ENCODE results near the gene VANGL1. TPM values are rescaled to one million over a fixed set of nuclear protein-coding genes. Genes with fewer than 3 reads are reported as not detected.

VANGL1 gene
- total and polyA plus RNA-seq, 8 donors = 12.7 to 18.9 (median 14.9) TPM

- H3K4me3 ChIP-seq = no peak overlapping the region
- peaks cover 0 to 4% of the 10 kb centered on the region in 2 donors for H3K4me1 ChIP-seq
- no peak overlapping the region for H3K27ac ChIP-seq
- no peaks in the 10 kb centered on the region for H3K27me3 ChIP-seq
- ATAC-seq (no peak), DNase-seq (no peak)
- intact Hi-C loops (cut with DNase I) = no loop called here
- H3K9me3 ChIP-seq = no peaks in the 10 kb centered on the region
- TF ChIP-seq, protein P1, sequence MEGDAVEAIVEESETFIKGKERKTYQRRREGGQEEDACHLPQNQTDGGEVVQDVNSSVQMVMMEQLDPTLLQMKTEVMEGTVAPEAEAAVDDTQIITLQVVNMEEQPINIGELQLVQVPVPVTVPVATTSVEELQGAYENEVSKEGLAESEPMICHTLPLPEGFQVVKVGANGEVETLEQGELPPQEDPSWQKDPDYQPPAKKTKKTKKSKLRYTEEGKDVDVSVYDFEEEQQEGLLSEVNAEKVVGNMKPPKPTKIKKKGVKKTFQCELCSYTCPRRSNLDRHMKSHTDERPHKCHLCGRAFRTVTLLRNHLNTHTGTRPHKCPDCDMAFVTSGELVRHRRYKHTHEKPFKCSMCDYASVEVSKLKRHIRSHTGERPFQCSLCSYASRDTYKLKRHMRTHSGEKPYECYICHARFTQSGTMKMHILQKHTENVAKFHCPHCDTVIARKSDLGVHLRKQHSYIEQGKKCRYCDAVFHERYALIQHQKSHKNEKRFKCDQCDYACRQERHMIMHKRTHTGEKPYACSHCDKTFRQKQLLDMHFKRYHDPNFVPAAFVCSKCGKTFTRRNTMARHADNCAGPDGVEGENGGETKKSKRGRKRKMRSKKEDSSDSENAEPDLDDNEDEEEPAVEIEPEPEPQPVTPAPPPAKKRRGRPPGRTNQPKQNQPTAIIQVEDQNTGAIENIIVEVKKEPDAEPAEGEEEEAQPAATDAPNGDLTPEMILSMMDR (IDR thresholded peaks at IDR 0.05) = no peak
- peaks cover 0 to 29% of the 10 kb centered on the region in 2 donors for H3K36me3 ChIP-seq
Observed at GRCh38 chr1:115682792-115683191, 41.0 kb downstream of the VANGL1 start.

GRCh38 chr1:115685029-115685705 is 43.4 kb downstream of the VANGL1 start:
- intact Hi-C loops (cut with DNase I) = no loop called here
- no peak overlapping the region for H3K4me3 ChIP-seq
- TF ChIP-seq, protein P1 (IDR thresholded peaks at IDR 0.05) = no peak
- no peaks in the 10 kb centered on the region for H3K9me3 ChIP-seq
- peaks cover 0 to 37% of the 10 kb centered on the region in 2 donors for H3K36me3 ChIP-seq
- H3K27ac ChIP-seq = no peak overlapping the region
- DNase-seq (no peak), ATAC-seq (no peak)
- H3K4me1 ChIP-seq = no peaks in the 10 kb centered on the region
- no peaks in the 10 kb centered on the region for H3K27me3 ChIP-seq

- Histone ChIP-seq H3K27me3 (no peaks in the 10 kb centered on the region), H3K4me3 (no peak overlapping the region), H3K4me1 (no peaks in the 10 kb centered on the region), H3K27ac (no peak overlapping the region), H3K36me3 (peaks cover 0 to 63% of the 10 kb centered on the region in 2 donors), H3K9me3 (no peaks in the 10 kb centered on the region)
- no peak for DNase-seq
- intact Hi-C loops (cut with DNase I) = no loop called here
- ATAC-seq = no peak
- TF ChIP-seq, protein P1 (IDR thresholded peaks at IDR 0.05) = no peak
Observed at GRCh38 chr1:115687744-115688143, 46.0 kb downstream of the VANGL1 start.

DNA sequence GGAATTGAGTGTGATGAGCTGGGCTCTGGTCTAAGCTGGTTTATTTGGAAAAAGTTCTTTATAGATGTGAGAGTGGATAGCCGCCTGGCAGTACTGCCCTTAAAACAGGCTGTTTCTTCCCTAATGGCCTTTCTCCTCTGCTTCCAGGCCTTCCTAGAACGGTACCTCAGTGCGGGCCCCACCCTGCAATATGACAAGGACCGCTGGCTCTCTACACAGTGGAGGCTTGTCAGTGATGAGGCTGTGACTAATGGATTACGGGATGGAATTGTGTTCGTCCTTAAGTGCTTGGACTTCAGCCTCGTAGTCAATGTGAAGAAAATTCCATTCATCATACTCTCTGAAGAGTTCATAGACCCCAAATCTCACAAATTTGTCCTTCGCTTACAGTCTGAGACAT is 49.2 kb downstream of the VANGL1 start:
- Histone ChIP-seq H3K36me3 (peaks cover 0 to 42% of the 10 kb centered on the region in 2 donors), H3K4me1 (no peaks in the 10 kb centered on the region), H3K4me3 (no peak overlapping the region), H3K27me3 (no peaks in the 10 kb centered on the region), H3K27ac (no peak overlapping the region), H3K9me3 (no peaks in the 10 kb centered on the region)
- TF ChIP-seq, protein P1 (IDR thresholded peaks at IDR 0.05) = no peak
- ATAC-seq (no peak), DNase-seq (no peak)
- intact Hi-C loops (cut with DNase I) = no loop called here

- TF ChIP-seq, protein P1 (IDR thresholded peaks at IDR 0.05) = no peak
- no peaks in the 10 kb centered on the region for H3K9me3 ChIP-seq
- no peak overlapping the region for H3K4me3 ChIP-seq
- H3K27ac ChIP-seq = no peak overlapping the region
- ATAC-seq (no peak), DNase-seq (no peak)
- peaks cover 0 to 37% of the 10 kb centered on the region in 2 donors for H3K36me3 ChIP-seq
- intact Hi-C loops (cut with DNase I) = no loop called here
- no peaks in the 10 kb centered on the region for H3K4me1 ChIP-seq
- H3K27me3 ChIP-seq = no peaks in the 10 kb centered on the region
Observed at GRCh38 chr1:115692224-115692623, 50.5 kb downstream of the VANGL1 start.

Measured in left lung (tissue), 10 donors.